GM13976 (cell line): ENCODE results near the gene MAD1L1.

Experiments used
- DNase-seq: peaks from one replicate; pipeline ENCODE4 v3.0.0; 2012; ENCODE audit warnings: low spot score
- CTCF ChIP-seq: IDR thresholded peaks from 2 replicates; pipeline ENCODE4 v1.5.1; 2012; ENCODE audit warnings: borderline replicate concordance, mild to moderate bottlenecking; ENCODE audit not compliant: insufficient read depth; ENCODE audit errors: extremely low read depth, missing control alignments, control extremely low read depth
- in situ Hi-C: fragments of 300-500 bp; cut with MboI; formaldehyde crosslinking; loops from one replicate; pipeline ENCODE4 v1.12.0; 2022; ENCODE audit warnings: low sequenced_read_pairs, mixed read lengths, inconsistent platforms; ENCODE audit not compliant: unreplicated experiment

The MAD1L1 gene

GRCh38 chr7:1950452-1951158 is 282.1 kb downstream of the MAD1L1 start:
- in situ Hi-C loops: no loop called here
- no peak for DNase-seq
- TF ChIP-seq CTCF: no peak

DNA sequence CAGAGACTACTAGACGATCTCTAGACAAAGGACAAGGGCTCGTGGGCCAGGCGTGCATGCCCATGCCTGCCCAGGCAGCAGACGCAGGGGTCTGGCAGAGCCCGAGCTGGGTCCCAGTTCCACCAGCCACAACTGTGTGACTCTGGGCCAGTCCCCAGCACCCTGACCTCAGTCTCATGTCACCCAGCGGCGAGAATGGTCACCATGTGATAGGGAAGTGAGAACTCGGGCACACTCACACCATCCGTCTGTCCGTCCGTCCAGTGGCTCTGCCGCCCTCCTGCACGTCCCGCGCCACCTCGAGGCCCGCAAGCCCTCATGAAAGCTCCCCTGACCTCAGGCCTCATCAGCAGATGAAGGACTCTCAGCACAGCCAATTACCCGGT is 282.7 kb downstream of the MAD1L1 start:
- in situ Hi-C loops: no loop called here
- no peak for DNase-seq
- no peak for TF ChIP-seq CTCF

GRCh38 chr7:1949681-1950055 is 283.1 kb downstream of the MAD1L1 start:
- no peak for DNase-seq
- TF ChIP-seq CTCF: no peak
- in situ Hi-C loops: no loop called here

DNA sequence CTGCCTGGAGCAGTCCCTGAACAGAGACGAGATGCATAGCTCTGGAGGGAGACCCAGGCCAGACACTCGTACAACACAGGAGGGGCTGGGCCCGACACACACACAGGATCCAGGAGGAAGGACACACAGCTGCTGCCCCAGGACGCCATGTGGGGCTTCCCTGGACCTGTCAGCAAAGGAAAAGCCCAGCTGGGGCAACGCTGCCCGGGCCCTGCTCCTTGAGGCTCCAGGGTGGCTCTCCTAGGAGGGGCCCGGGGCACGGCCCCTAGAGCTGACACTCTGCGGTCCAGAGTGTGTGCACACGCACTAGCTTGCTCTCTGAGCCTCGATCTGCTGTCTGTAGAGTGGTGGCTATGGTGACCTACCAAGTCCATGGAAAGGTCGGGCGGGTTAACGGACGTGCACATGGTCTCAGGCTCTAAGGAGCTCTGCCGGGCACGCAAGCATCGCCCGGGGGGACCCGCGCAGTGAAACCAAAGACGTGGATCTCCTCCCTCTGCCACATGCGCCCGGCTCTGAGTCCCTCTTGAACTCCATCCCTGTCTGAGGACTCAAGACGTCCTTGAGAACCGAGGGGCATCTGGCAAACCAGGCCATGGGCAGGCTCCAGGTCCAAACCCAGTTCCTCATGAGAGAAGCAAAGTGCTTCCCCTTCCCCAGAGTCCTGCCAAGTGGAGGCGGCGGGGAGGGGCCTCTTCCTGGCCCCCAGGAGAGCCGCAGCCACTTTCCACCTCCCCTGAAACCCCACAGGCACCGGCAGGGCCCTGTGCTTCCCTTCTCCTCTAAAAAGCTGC is 283.7 kb downstream of the MAD1L1 start:
- in situ Hi-C loops: no loop called here
- TF ChIP-seq CTCF: no peak
- DNase-seq: no peak

GRCh38 chr7:1948301-1948796 is 284.4 kb downstream of the MAD1L1 start:
- in situ Hi-C loops: no loop called here
- no peak for TF ChIP-seq CTCF
- no peak for DNase-seq

GRCh38 chr7:1947586-1948217 is 285.0 kb downstream of the MAD1L1 start:
- in situ Hi-C loops: no loop called here
- DNase-seq: no peak
- TF ChIP-seq CTCF: no peak
